HCT116 (cell line): ENCODE measurements around the gene SLC1A4.

Source experiments
- ELF1 ChIP-seq: IDR thresholded peaks from 2 replicates; pipeline ENCODE4 v1.6.1; 2012; ENCODE audit warnings: low read depth, borderline replicate concordance
- POLR2A ChIP-seq: IDR thresholded peaks from 2 replicates; pipeline ENCODE4 v1.7.0; 2011; ENCODE audit warnings: borderline replicate concordance; ENCODE audit not compliant: insufficient read depth, insufficient read length; ENCODE audit errors: extremely low read depth
- POLR2AphosphoS5 ChIP-seq: IDR thresholded peaks from 2 replicates; pipeline ENCODE4 v1.6.1; 2011; ENCODE audit warnings: mild to moderate bottlenecking, low read depth, low read length, moderate library complexity
- RAD21 ChIP-seq: IDR thresholded peaks from 2 replicates; pipeline ENCODE4 v1.6.1; 2012; ENCODE audit warnings: low read depth, mild to moderate bottlenecking
- REST ChIP-seq: IDR thresholded peaks from 2 replicates; pipeline ENCODE4 v1.6.1; 2012; ENCODE audit warnings: low read depth
- SP1 ChIP-seq: IDR thresholded peaks from 2 replicates; pipeline ENCODE4 v1.6.1; 2012; ENCODE audit warnings: low read depth
- YY1 ChIP-seq: IDR thresholded peaks from 2 replicates; pipeline ENCODE4 v1.6.1; 2011; ENCODE audit warnings: low read length, low read depth, moderate library complexity, mild to moderate bottlenecking; ENCODE audit not compliant: insufficient replicate concordance; ENCODE audit errors: extremely low read depth
- TF ChIP-seq, protein P1 (sequence below), 3 experiments: fragments of 200-600 bp in 1 of 3; sonication (generic) in 1 of 3; IDR thresholded peaks in 2 of 3; conservative IDR thresholded peaks in 1 of 3; 2 replicates each; pipeline ENCODE4 v1.5.1; 2012 to 2017; ENCODE audit warnings: low read depth in 2 of 3, low read length in 2 of 3, antibody characterized with exemption in 1 of 3, borderline replicate concordance in 1 of 3, control low read depth in 1 of 3, mild to moderate bottlenecking in 1 of 3, mixed read lengths in 1 of 3, mixed run types in 1 of 3, moderate library complexity in 1 of 3; ENCODE audit not compliant: insufficient read depth in 1 of 3
- TF ChIP-seq, protein P2 (sequence below): IDR thresholded peaks from 2 replicates; pipeline ENCODE4 v1.6.1; 2011; ENCODE audit warnings: mild to moderate bottlenecking, low read length, moderate library complexity; ENCODE audit not compliant: insufficient replicate concordance; ENCODE audit errors: extremely low read depth

GRCh38 chr2:64942693-64943092, 46.5 kb upstream of the SLC1A4 start:
- no peak for TF ChIP-seq ELF1
- no peak for TF ChIP-seq POLR2A
- no peak for TF ChIP-seq SP1
- TF ChIP-seq, protein P1, sequence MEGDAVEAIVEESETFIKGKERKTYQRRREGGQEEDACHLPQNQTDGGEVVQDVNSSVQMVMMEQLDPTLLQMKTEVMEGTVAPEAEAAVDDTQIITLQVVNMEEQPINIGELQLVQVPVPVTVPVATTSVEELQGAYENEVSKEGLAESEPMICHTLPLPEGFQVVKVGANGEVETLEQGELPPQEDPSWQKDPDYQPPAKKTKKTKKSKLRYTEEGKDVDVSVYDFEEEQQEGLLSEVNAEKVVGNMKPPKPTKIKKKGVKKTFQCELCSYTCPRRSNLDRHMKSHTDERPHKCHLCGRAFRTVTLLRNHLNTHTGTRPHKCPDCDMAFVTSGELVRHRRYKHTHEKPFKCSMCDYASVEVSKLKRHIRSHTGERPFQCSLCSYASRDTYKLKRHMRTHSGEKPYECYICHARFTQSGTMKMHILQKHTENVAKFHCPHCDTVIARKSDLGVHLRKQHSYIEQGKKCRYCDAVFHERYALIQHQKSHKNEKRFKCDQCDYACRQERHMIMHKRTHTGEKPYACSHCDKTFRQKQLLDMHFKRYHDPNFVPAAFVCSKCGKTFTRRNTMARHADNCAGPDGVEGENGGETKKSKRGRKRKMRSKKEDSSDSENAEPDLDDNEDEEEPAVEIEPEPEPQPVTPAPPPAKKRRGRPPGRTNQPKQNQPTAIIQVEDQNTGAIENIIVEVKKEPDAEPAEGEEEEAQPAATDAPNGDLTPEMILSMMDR (IDR thresholded peaks at IDR 0.05 in 2 of 3, conservative IDR thresholded peaks at IDR 0.05 in 1 of 3; ENCODE audit: borderline replicate concordance in 1 of 3, insufficient read depth in 1 of 3, low read depth in 2 of 3, low read length in 2 of 3) = no peak
- TF ChIP-seq, protein P2, sequence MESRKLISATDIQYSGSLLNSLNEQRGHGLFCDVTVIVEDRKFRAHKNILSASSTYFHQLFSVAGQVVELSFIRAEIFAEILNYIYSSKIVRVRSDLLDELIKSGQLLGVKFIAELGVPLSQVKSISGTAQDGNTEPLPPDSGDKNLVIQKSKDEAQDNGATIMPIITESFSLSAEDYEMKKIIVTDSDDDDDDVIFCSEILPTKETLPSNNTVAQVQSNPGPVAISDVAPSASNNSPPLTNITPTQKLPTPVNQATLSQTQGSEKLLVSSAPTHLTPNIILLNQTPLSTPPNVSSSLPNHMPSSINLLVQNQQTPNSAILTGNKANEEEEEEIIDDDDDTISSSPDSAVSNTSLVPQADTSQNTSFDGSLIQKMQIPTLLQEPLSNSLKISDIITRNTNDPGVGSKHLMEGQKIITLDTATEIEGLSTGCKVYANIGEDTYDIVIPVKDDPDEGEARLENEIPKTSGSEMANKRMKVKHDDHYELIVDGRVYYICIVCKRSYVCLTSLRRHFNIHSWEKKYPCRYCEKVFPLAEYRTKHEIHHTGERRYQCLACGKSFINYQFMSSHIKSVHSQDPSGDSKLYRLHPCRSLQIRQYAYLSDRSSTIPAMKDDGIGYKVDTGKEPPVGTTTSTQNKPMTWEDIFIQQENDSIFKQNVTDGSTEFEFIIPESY = no peak
- TF ChIP-seq YY1 = no peak
- TF ChIP-seq RAD21 = no peak
- TF ChIP-seq POLR2AphosphoS5 = no peak
- no peak for TF ChIP-seq REST
